Esophagus squamous epithelium (tissue), 4 donors: ENCODE results near the gene NME7.

Source experiments
- POLR2A ChIP-seq, 4 donors: fragments of 450-650 bp; IDR thresholded peaks; one replicate each; pipeline ENCODE4 v1.6.1; 2017; ENCODE audit warnings: antibody characterized with exemption in 4 of 4, mild to moderate bottlenecking in 4 of 4, moderate library complexity in 3 of 4
- TF ChIP-seq, protein P1 (sequence below), 6 experiments: fragments of 450-650 bp in 4 of 6; fragments of 200-600 bp in 2 of 6; sonication (generic) in 2 of 6; IDR thresholded peaks; one replicate each; pipeline ENCODE4 v1.5.1; 2016 to 2019; ENCODE audit warnings: antibody characterized with exemption in 6 of 6, mild to moderate bottlenecking in 4 of 6, moderate library complexity in 4 of 6

DNA sequence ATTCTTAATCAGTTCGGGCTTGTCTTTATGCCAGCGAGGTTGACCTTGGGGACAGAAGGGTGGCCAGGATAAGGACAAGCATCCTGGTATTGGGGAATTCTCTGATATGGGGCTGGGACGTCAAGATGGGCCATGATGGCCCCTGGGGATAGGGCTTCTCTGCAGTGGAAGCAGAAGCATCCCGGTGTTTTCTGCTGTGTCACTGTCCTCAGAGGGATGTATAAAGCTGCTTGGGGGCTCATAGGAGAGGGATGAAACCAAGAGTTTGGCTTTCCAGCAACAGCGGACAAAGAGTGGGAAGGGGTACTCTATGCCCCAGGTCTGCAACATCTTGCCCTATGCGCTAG, 262.5 kb downstream of the NME7 start:
- TF ChIP-seq, protein P1, sequence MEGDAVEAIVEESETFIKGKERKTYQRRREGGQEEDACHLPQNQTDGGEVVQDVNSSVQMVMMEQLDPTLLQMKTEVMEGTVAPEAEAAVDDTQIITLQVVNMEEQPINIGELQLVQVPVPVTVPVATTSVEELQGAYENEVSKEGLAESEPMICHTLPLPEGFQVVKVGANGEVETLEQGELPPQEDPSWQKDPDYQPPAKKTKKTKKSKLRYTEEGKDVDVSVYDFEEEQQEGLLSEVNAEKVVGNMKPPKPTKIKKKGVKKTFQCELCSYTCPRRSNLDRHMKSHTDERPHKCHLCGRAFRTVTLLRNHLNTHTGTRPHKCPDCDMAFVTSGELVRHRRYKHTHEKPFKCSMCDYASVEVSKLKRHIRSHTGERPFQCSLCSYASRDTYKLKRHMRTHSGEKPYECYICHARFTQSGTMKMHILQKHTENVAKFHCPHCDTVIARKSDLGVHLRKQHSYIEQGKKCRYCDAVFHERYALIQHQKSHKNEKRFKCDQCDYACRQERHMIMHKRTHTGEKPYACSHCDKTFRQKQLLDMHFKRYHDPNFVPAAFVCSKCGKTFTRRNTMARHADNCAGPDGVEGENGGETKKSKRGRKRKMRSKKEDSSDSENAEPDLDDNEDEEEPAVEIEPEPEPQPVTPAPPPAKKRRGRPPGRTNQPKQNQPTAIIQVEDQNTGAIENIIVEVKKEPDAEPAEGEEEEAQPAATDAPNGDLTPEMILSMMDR (IDR thresholded peaks at IDR 0.05) = no peak
- no peak for TF ChIP-seq POLR2A (IDR thresholded peaks at IDR 0.05)
